Suprapubic skin (tissue), 4 donors: ENCODE data around the gene SMG7.
"Not testable (repeated sequence)": the region's sequence is repeated elsewhere in the genome, so short reads cannot be mapped to it uniquely, and the experiment has no call there.

ENCODE experiments used
- CTCF ChIP-seq, 2 donors: fragments of 200-600 bp in 1 of 2; fragments of 450-650 bp in 1 of 2; sonication (generic) in 1 of 2; IDR thresholded peaks; one replicate each; pipeline ENCODE4 v1.5.1; 2016 to 2019; ENCODE audit warnings: antibody characterized with exemption in 2 of 2, mild to moderate bottlenecking in 1 of 2, moderate library complexity in 1 of 2
- POLR2A ChIP-seq, 2 donors: fragments of 450-650 bp; IDR thresholded peaks; one replicate each; pipeline ENCODE4 v1.6.1; 2017; ENCODE audit warnings: antibody characterized with exemption in 2 of 2, mild to moderate bottlenecking in 2 of 2, moderate library complexity in 2 of 2
- POLR2AphosphoS5 ChIP-seq, 3 donors: sonication (generic); formaldehyde crosslinking; IDR thresholded peaks; one replicate each; pipeline ENCODE4 v1.6.1; 2017; ENCODE audit warnings: antibody characterized with exemption in 3 of 3

DNA sequence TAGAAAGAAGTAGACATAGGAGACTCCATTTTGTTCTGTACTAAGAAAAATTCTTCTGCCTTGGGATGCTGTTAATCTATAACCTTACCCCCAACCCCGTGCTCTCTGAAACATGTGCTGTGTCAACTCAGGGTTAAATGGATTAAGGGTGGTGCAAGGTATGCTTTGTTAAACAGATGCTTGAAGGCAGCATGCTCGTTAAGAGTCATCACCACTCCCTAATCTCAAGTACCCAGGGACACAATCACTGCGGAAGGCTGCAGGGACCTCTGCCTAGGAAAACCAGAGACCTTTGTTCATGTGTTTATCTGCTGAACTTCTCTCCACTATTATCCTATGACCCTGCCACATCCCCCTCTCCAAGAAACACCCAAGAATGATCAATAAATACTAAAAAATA is 44.7 kb upstream of the SMG7 start:
- not testable (repeated sequence) for TF ChIP-seq CTCF, POLR2A, POLR2AphosphoS5 (IDR thresholded peaks at IDR 0.05)
